Measurements from ENCODE around the gene OR51A7. TPM values are rescaled to one million over a fixed set of nuclear protein-coding genes. Genes with fewer than 3 reads are reported as not detected.
"Not testable (repeated sequence)": the region's sequence is repeated elsewhere in the genome, so short reads cannot be mapped to it uniquely, and the experiment has no call there.

OR51A7 gene
- total RNA-seq = not detected
- long read RNA-seq = 0 reads

DNA sequence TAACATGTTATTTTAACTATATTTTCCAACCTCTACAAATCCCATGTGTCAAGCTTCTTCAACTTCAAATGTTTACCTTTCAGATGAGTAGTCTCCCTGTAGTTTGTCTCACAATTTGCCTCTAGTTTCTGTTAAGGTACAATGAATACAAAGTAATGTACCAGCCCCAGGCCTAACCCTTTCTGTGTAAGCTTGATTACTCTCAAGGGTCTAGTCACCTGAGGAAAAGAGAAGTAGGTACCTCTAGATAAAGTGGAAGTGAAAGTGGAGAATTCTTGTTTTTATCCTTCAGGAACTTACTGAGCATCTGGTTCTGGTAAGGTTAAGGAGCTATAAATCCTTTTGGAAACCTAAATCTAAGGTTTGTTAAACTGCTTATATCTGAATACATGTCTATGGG is at the start of gene OR51A7:
Gene OR51A7 (plus strand): TSS at position 300 of the 400 bp plus-strand sequence. CDS start 3,587 bp downstream, outside the sequence.
- Histone ChIP-seq H3K36me3 (no peaks in the 10 kb centered on the region), H3K27me3 (ENCODE audit: low read depth) (no peaks in the 10 kb centered on the region), H3K4me3 (no peak within 1 kb of the TSS), H3K4me1 (no peaks in the 10 kb centered on the region), H3K27ac (replicated peaks) (no peak within 1 kb of the TSS), H3K9me3 (replicated peaks) (no peaks in the 10 kb centered on the region)
- no peak for DNase-seq
- TF ChIP-seq, protein P1, sequence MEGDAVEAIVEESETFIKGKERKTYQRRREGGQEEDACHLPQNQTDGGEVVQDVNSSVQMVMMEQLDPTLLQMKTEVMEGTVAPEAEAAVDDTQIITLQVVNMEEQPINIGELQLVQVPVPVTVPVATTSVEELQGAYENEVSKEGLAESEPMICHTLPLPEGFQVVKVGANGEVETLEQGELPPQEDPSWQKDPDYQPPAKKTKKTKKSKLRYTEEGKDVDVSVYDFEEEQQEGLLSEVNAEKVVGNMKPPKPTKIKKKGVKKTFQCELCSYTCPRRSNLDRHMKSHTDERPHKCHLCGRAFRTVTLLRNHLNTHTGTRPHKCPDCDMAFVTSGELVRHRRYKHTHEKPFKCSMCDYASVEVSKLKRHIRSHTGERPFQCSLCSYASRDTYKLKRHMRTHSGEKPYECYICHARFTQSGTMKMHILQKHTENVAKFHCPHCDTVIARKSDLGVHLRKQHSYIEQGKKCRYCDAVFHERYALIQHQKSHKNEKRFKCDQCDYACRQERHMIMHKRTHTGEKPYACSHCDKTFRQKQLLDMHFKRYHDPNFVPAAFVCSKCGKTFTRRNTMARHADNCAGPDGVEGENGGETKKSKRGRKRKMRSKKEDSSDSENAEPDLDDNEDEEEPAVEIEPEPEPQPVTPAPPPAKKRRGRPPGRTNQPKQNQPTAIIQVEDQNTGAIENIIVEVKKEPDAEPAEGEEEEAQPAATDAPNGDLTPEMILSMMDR (IDR thresholded peaks at IDR 0.05; ENCODE audit: borderline replicate concordance) = no peak
- intact Hi-C loops (cut with micrococcal nuclease) = no loop called here

- H3K4me1 ChIP-seq = peaks cover 11% of the 10 kb centered on the region
- intact Hi-C loops (cut with micrococcal nuclease); H3K9me3 ChIP-seq (replicated peaks); H3K27me3 ChIP-seq (ENCODE audit: low read depth); DNase-seq; H3K4me3 ChIP-seq; H3K36me3 ChIP-seq; H3K27ac ChIP-seq (replicated peaks): not testable (repeated sequence)
These were observed 49.3 kb upstream of the OR51A7 start for GRCh38 chr11:4854286-4854685.

DNA sequence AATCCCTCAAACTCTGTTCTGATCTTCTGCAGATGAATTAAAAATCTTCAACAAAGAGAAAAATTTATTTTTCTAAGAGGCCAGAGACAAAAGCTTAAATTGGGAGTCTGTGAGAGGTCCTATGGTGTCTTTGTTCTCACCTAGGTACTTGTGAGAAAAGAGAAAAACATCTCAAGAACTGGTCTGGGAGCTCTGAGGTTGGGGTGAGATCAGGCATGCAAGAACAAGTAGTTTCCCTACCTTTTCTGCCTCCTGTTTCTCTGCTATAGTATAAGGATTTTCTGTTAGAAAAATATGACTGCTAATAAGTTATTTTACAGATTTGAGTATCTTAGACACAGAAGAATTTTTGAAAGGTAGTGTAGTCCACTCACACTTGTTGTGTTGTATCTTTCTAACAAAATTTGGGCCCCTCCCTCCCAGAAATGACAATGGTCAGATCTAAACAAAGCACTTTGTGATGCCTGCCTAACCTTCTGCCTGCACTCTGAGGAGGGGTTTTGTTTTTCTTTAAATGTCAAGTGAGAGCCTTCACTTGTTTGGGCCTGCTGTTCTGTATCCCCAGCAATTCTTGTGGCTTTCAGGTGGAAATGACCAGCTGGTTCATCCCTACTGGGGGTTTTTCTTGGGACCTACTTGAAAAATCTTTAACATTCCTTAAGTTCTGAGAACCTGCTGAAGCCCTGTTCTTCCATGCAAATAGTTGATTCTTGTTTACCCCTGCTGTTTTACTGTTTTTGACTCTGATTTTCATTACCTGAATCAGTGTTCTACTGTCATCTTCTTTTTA is 40.9 kb upstream of the OR51A7 start:
- intact Hi-C loops (cut with micrococcal nuclease) = loop anchor here (2.0 kb wide), 1 partner anchor 38 kb away; no protein-coding TSS in a partner anchor
- DNase-seq = no peak

GRCh38 chr11:4863876-4864275 is 39.7 kb upstream of the OR51A7 start:
- TF ChIP-seq, protein P1 (IDR thresholded peaks at IDR 0.05; ENCODE audit: borderline replicate concordance) = no peak
- Histone ChIP-seq H3K27ac (replicated peaks) (no peak overlapping the region), H3K4me3 (no peak overlapping the region), H3K4me1 (peaks cover 7% of the 10 kb centered on the region), H3K36me3 (no peaks in the 10 kb centered on the region), H3K27me3 (ENCODE audit: low read depth) (no peaks in the 10 kb centered on the region), H3K9me3 (replicated peaks) (peaks cover 7% of the 10 kb centered on the region)
- intact Hi-C loops (cut with micrococcal nuclease) = loop anchor here (2.0 kb wide), 1 partner anchor 37 kb away; no protein-coding TSS in a partner anchor
- no peak for DNase-seq

More for the DNA sequence above, 40.9 kb upstream of the OR51A7 start:
- TF ChIP-seq, protein P1 (IDR thresholded peaks at IDR 0.05; ENCODE audit: borderline replicate concordance) = no peak
- H3K27ac ChIP-seq (replicated peaks) = no peak overlapping the region
- no peak overlapping the region for H3K4me3 ChIP-seq
- H3K9me3 ChIP-seq (replicated peaks) = peaks cover 7% of the 10 kb centered on the region
- H3K4me1 ChIP-seq = peaks cover 7% of the 10 kb centered on the region
- H3K27me3 ChIP-seq (ENCODE audit: low read depth) = no peaks in the 10 kb centered on the region
- H3K36me3 ChIP-seq = no peaks in the 10 kb centered on the region

DNA sequence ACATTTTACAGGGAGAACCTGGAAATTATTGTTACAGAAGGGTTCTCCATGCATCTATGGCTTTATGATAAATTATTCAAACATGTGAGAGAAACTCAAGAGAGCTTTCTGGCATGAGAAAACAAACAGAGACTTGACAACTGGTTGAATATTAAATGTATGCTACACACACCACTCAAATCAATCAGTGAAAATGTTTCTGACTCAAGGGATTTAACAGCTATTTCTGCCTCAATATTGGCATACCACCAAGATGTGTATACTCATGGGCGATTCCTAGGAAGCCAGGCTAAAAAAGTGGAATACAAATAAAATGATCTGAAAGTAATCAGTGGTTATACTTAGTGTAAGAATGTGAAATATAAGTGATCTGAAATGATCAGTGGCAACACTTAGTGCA is 37.7 kb upstream of the OR51A7 start:
- Histone ChIP-seq H3K4me3 (no peak overlapping the region), H3K4me1 (peaks cover 7% of the 10 kb centered on the region), H3K9me3 (replicated peaks) (peaks cover 7% of the 10 kb centered on the region), H3K27ac (replicated peaks) (no peak overlapping the region), H3K27me3 (ENCODE audit: low read depth) (no peaks in the 10 kb centered on the region), H3K36me3 (no peaks in the 10 kb centered on the region)
- no peak for DNase-seq
- intact Hi-C loops (cut with micrococcal nuclease) = no loop called here
- TF ChIP-seq, protein P1 (IDR thresholded peaks at IDR 0.05; ENCODE audit: borderline replicate concordance) = no peak

GRCh38 chr11:4881188-4881587 is 22.4 kb upstream of the OR51A7 start:
- H3K9me3 ChIP-seq (replicated peaks) = no peaks in the 10 kb centered on the region
- intact Hi-C loops (cut with micrococcal nuclease) = no loop called here
- H3K27ac ChIP-seq (replicated peaks) = no peak overlapping the region
- DNase-seq = no peak
- H3K4me3 ChIP-seq = no peak overlapping the region
- H3K27me3 ChIP-seq (ENCODE audit: low read depth) = no peaks in the 10 kb centered on the region
- TF ChIP-seq, protein P1 (IDR thresholded peaks at IDR 0.05; ENCODE audit: borderline replicate concordance) = no peak
- no peaks in the 10 kb centered on the region for H3K36me3 ChIP-seq
- H3K4me1 ChIP-seq = no peaks in the 10 kb centered on the region

Measured in left ventricle myocardium inferior (tissue), 1 donor.